ENCODE data around the gene MAN2B1. TPM values are rescaled to one million over a fixed set of nuclear protein-coding genes. Genes with fewer than 3 reads are reported as not detected.

The MAN2B1 gene
- total and polyA plus RNA-seq, 12 donors = 19.5 to 194 (median 113) TPM

GRCh38 chr19:12668346-12668745 lies 1.8 kb upstream of the MAN2B1 start:
- peaks cover 0 to 14% of the 10 kb centered on the region in 2 donors for H3K36me3 ChIP-seq (replicated peaks in 1 of 2)
- TF ChIP-seq POLR2A (IDR thresholded peaks at IDR 0.05) (no peak), CTCF (IDR thresholded peaks at IDR 0.05) (no peak)
- no peaks in the 10 kb centered on the region for H3K9me3 ChIP-seq (replicated peaks in 1 of 3)
- no peaks in the 10 kb centered on the region for H3K27me3 ChIP-seq
- H3K4me1 ChIP-seq (replicated peaks in 1 of 2) = peaks cover 17 to 36% of the 10 kb centered on the region in 2 donors
- intact Hi-C loops (cut with DNase I) = loop anchor here in 1 of 2 donors (5.0 kb wide), 1 partner anchor 56 kb away; the partner anchor contains the start of genes ZNF490 and ZNF791
- DNase-seq = no peak
- peak overlapping the region in 3 of 5 donors; percentile 86 to 96 (median 94) for H3K27ac ChIP-seq
- WGBS, 4 donors = 60 to 68% (median 65%) methylated on average over 6 to 8 of the region's 8 CpGs
- peak overlapping the region in 1 of 4 donors; percentile 96 for H3K4me3 ChIP-seq

- Histone ChIP-seq H3K4me1 (replicated peaks in 1 of 2) (peaks cover 17 to 36% of the 10 kb centered on the region in 2 donors), H3K9me3 (replicated peaks in 1 of 3) (no peaks in the 10 kb centered on the region), H3K27me3 (no peaks in the 10 kb centered on the region), H3K4me3 (no peak overlapping the region), H3K36me3 (replicated peaks in 1 of 2) (peaks cover 0 to 16% of the 10 kb centered on the region in 2 donors), H3K27ac (peak overlapping the region in 2 of 5 donors; percentile 86 to 94)
- TF ChIP-seq CTCF (IDR thresholded peaks at IDR 0.05) (no peak), POLR2A (IDR thresholded peaks at IDR 0.05) (no peak)
- no peak for DNase-seq
- intact Hi-C loops (cut with DNase I) = loop anchor here in 1 of 2 donors (5.0 kb wide), 1 partner anchor 56 kb away; the partner anchor contains the start of genes ZNF490 and ZNF791
- 70 to 80% (median 76%) methylated on average over 4 of the region's 4 CpGs for WGBS, 4 donors
Observed at GRCh38 chr19:12667731-12668302, 1.3 kb upstream of the MAN2B1 start.

- Histone ChIP-seq H3K27me3 (no peaks in the 10 kb centered on the region), H3K9me3 (replicated peaks in 1 of 3) (no peaks in the 10 kb centered on the region), H3K27ac (peak overlapping the region in 1 of 5 donors; percentile 72), H3K4me3 (peak overlapping the region in 3 of 4 donors; percentile 60 to 80 (median 71)), H3K4me1 (replicated peaks in 1 of 2) (peaks cover 17 to 36% of the 10 kb centered on the region in 2 donors), H3K36me3 (replicated peaks in 1 of 2) (peaks cover 0 to 32% of the 10 kb centered on the region in 2 donors)
- 35 to 47% (median 45%) methylated on average over 4 to 12 of the region's 12 CpGs for WGBS, 4 donors
- no peak for DNase-seq
- no peak for TF ChIP-seq CTCF (IDR thresholded peaks at IDR 0.05)
- intact Hi-C loops (cut with DNase I) = loop anchor here in 1 of 2 donors (5.0 kb wide), 1 partner anchor 53 kb away; the partner anchor contains the start of genes ZNF490 and ZNF791
Observed at GRCh38 chr19:12665671-12666264, 774 bp downstream of the MAN2B1 start.

- no peak for TF ChIP-seq POLR2A (IDR thresholded peaks at IDR 0.05)
- TF ChIP-seq CTCF (IDR thresholded peaks at IDR 0.05) = no peak
- Histone ChIP-seq H3K36me3 (replicated peaks in 1 of 2) (peaks cover 0 to 37% of the 10 kb centered on the region in 2 donors), H3K4me3 (peak overlapping the region in 1 of 4 donors; percentile 80), H3K27ac (peak overlapping the region in 1 of 5 donors; percentile 72), H3K4me1 (replicated peaks in 1 of 2) (peaks cover 13 to 31% of the 10 kb centered on the region in 2 donors), H3K27me3 (no peaks in the 10 kb centered on the region), H3K9me3 (replicated peaks in 1 of 3) (no peaks in the 10 kb centered on the region)
- peak in 4 of 7 donors; percentile 60 to 74 (median 68) for DNase-seq
- intact Hi-C loops (cut with DNase I) = loop anchor here in 1 of 2 donors (5.0 kb wide), 1 partner anchor 53 kb away; the partner anchor contains the start of genes ZNF490 and ZNF791
- 58 to 83% (median 79%) methylated on average over 7 to 10 of the region's 10 CpGs for WGBS, 4 donors
Observed at GRCh38 chr19:12665281-12665573, 1.3 kb downstream of the MAN2B1 start.
